ENCODE measurements around the gene MACROD1.

- TF ChIP-seq, protein P1, sequence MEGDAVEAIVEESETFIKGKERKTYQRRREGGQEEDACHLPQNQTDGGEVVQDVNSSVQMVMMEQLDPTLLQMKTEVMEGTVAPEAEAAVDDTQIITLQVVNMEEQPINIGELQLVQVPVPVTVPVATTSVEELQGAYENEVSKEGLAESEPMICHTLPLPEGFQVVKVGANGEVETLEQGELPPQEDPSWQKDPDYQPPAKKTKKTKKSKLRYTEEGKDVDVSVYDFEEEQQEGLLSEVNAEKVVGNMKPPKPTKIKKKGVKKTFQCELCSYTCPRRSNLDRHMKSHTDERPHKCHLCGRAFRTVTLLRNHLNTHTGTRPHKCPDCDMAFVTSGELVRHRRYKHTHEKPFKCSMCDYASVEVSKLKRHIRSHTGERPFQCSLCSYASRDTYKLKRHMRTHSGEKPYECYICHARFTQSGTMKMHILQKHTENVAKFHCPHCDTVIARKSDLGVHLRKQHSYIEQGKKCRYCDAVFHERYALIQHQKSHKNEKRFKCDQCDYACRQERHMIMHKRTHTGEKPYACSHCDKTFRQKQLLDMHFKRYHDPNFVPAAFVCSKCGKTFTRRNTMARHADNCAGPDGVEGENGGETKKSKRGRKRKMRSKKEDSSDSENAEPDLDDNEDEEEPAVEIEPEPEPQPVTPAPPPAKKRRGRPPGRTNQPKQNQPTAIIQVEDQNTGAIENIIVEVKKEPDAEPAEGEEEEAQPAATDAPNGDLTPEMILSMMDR (IDR thresholded peaks at IDR 0.05; ENCODE audit: insufficient read depth, low read length, poor library complexity, severe bottlenecking) = no peak
- no peak for TF ChIP-seq EZH2phosphoT487 (conservative IDR thresholded peaks at IDR 0.05; ENCODE audit: low read length)
Observed at GRCh38 chr11:64026575-64027205, 139.2 kb downstream of the MACROD1 start.
